ENCODE results near the gene NAXD.

NAXD gene

DNA sequence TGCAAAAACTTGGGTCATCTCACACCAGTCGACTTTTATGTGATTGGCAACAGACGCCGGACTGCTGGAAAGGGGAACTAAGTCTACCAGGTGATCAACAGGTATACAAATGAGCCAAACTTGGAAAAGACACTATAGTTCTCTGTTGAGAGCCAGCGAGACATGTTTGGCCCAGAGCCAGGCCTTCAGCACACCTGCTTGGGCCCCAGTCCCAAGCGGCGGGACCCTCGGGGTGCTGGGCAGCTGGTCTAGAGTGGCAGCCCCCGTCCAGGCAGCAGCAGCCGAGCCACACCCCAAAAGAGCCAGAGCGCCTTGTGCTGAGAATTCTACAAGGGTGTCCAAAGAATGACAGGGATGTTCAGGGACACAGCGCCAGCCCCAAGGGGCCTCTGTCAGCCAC lies 28.0 kb downstream of the NAXD start:
- DNase-seq (ENCODE audit: low read depth, low spot score): no peak
- H3K4me3 ChIP-seq (ENCODE audit: low read depth, low read length): no peak overlapping the region
- in situ Hi-C loops (cut with HindIII; ENCODE audit: low sequenced_read_pairs): no loop called here
- TF ChIP-seq CTCF (IDR thresholded peaks at IDR 0.05; ENCODE audit: low read depth, low read length): no peak

GRCh38 chr13:110643768-110644421 lies 28.6 kb downstream of the NAXD start:
- no peak for TF ChIP-seq CTCF (IDR thresholded peaks at IDR 0.05; ENCODE audit: low read depth, low read length)
- no peak for DNase-seq (ENCODE audit: low read depth, low spot score)
- in situ Hi-C loops (cut with HindIII; ENCODE audit: low sequenced_read_pairs): no loop called here
- H3K4me3 ChIP-seq (ENCODE audit: low read depth, low read length): no peak overlapping the region

DNA sequence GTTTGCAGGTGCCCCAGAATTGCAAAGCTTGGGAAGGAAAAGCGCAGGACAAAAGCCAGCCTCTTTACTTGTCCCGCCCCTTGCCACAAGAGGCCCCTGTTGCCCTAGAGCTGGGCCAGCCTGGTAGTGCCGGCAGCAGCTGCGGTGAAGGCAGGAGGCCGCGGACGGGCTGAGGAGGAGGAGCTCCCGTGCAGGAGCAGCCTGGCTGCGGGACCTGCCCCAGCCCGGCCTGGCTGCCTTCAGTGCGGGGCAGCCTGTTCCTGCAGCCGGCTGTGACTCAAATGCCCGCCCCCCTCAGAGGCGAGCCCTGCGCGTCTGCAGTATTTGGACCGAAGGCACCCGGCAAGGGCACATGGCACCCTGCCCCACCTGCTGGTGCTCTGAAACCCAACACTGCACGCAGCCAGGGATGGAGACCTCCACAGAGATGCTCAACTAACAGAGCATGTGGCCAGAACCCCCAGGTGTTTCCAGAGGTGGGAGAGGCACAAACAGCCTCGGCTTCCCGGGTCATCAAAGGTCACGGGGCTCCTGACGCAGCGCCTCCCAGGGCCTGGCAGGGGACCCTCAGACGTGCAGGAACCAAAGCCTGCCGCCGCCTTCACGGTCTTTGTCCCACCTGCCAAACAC lies 29.7 kb downstream of the NAXD start:
- no peak overlapping the region for H3K4me3 ChIP-seq (ENCODE audit: low read depth, low read length)
- in situ Hi-C loops (cut with HindIII; ENCODE audit: low sequenced_read_pairs): no loop called here
- DNase-seq (ENCODE audit: low read depth, low spot score): peak; percentile 83
- TF ChIP-seq CTCF (IDR thresholded peaks at IDR 0.05; ENCODE audit: low read depth, low read length): peak; percentile 66

GRCh38 chr13:110645750-110646149 lies 30.4 kb downstream of the NAXD start:
- no peak overlapping the region for H3K4me3 ChIP-seq (ENCODE audit: low read depth, low read length)
- DNase-seq (ENCODE audit: low read depth, low spot score): no peak
- in situ Hi-C loops (cut with HindIII; ENCODE audit: low sequenced_read_pairs): no loop called here
- no peak for TF ChIP-seq CTCF (IDR thresholded peaks at IDR 0.05; ENCODE audit: low read depth, low read length)

DNA sequence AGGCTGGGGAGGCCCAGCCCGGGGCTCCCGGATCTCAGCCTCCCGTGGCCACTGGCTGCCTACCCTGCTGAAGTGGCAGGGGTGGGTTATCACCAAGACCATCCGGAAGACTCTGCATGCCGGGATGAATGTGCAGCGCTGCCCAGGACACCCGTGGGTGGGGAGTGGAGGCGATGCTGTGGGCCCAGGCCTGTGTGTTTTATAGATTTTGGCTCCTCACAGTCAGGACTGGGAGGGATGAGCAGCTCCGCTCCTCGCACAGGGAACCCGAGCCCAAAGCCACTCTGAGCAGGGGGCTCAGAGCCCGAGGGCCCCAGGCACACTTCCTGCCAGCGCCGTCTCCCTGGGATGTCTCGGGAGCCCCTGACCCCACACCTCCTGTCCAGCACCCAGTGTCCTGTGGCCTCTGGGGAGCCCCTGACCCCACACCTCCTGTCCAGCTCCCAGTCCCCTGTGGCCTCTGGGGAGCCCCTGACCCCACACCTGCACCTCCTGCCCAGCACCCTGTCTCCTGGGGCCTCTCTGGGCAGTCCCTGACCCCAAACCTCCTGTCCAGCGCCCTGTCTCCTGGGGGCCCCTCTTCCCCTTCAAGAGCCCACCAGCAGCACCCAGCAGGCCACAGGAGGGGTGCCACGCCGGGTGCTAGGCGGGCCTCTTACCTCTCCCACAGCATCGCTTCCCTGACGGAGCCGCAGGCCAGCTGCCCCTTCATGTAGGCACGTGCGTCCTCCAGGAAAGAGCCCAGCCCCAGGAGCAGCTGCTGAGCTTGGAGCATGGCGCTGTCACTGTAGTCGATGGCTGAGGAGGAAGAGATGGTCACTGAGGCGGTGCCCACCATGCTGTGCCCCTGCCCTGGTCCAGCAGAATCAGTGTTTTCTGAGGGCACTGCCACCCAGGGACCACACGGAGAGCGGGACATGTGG lies 31.4 kb downstream of the NAXD start:
- no peak for TF ChIP-seq CTCF (IDR thresholded peaks at IDR 0.05; ENCODE audit: low read depth, low read length)
- in situ Hi-C loops (cut with HindIII; ENCODE audit: low sequenced_read_pairs): no loop called here
- H3K4me3 ChIP-seq (ENCODE audit: low read depth, low read length): no peak overlapping the region
- DNase-seq (ENCODE audit: low read depth, low spot score): no peak

DNA sequence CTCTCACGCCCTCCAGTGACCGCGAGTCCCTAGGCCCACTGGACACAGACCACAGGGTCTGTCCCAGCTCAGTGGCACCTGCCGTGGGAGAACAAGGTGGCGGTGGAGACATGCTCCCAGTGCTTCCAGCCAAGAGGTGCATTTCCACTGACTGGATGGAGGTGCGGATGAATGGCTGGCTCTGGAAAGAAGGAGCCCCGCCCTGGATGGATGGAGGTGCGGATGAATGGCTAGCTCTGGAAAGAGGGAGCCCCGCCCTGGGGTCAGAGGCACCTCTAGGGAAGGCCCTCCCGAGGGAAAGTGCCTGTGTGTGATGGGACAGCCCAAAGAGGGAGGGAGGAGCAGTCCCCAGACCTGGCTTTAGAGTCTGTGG lies 32.0 kb downstream of the NAXD start:
- in situ Hi-C loops (cut with HindIII; ENCODE audit: low sequenced_read_pairs): no loop called here
- TF ChIP-seq CTCF (IDR thresholded peaks at IDR 0.05; ENCODE audit: low read depth, low read length): no peak
- no peak overlapping the region for H3K4me3 ChIP-seq (ENCODE audit: low read depth, low read length)
- no peak for DNase-seq (ENCODE audit: low read depth, low spot score)
